ENCODE data around the gene RAPGEF4.

The RAPGEF4 gene

DNA sequence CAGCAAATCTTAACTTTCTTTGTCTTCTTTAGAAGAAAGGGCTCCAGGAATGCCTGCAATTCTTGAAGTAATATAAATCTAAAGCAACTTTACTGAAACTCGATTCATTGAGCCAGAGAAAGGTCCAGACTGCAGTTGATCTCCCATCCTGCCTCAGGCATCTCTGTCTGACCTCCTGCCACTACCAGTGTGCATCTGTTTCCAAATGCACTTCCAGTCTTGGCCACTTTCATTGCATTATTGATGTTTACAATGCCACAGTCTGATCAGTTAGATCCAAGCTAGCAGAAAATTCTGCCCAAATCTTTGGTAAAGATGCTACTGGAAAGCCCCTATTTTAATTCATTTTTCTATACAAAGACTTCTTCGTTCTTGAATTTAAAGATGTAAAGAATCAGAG is 158.0 kb downstream of the RAPGEF4 start:
- H3K4me1 ChIP-seq (ENCODE audit: insufficient read depth, low read length, poor library complexity, severe bottlenecking) = peaks cover 5% of the 10 kb centered on the region
- no peak for TF ChIP-seq CTCF (conservative IDR thresholded peaks at IDR 0.05; ENCODE audit: low read length)
- TF ChIP-seq EZH2phosphoT487 (IDR thresholded peaks at IDR 0.05; ENCODE audit: borderline replicate concordance) = no peak
- no peaks in the 10 kb centered on the region for H3K9me2 ChIP-seq (replicated peaks; ENCODE audit: low read depth, low read length)
- no peaks in the 10 kb centered on the region for H3K36me3 ChIP-seq (ENCODE audit: insufficient read depth, low read length)
- no peaks in the 10 kb centered on the region for H3K9me3 ChIP-seq (ENCODE audit: insufficient read depth, low read depth, low read length)
- peaks cover 6% of the 10 kb centered on the region for H3K27me3 ChIP-seq (ENCODE audit: insufficient read depth, low read length, poor library complexity, severe bottlenecking)
- H3K9ac ChIP-seq (ENCODE audit: low read depth, low read length, poor library complexity, severe bottlenecking) = no peak overlapping the region
- H2AFZ ChIP-seq (ENCODE audit: low read length) = no peak overlapping the region
- no peak overlapping the region for H3K4me3 ChIP-seq (ENCODE audit: low read length, poor library complexity, severe bottlenecking)
- no peak overlapping the region for H3K4me2 ChIP-seq (ENCODE audit: low read depth, low read length, poor library complexity, severe bottlenecking)
- no peaks in the 10 kb centered on the region for H3K79me2 ChIP-seq (ENCODE audit: insufficient read depth, low read length)
- no peaks in the 10 kb centered on the region for H4K20me1 ChIP-seq (ENCODE audit: insufficient read depth, low read length, poor library complexity, severe bottlenecking)
- no peaks in the 10 kb centered on the region for H3F3A ChIP-seq (ENCODE audit: low read depth)

DNA sequence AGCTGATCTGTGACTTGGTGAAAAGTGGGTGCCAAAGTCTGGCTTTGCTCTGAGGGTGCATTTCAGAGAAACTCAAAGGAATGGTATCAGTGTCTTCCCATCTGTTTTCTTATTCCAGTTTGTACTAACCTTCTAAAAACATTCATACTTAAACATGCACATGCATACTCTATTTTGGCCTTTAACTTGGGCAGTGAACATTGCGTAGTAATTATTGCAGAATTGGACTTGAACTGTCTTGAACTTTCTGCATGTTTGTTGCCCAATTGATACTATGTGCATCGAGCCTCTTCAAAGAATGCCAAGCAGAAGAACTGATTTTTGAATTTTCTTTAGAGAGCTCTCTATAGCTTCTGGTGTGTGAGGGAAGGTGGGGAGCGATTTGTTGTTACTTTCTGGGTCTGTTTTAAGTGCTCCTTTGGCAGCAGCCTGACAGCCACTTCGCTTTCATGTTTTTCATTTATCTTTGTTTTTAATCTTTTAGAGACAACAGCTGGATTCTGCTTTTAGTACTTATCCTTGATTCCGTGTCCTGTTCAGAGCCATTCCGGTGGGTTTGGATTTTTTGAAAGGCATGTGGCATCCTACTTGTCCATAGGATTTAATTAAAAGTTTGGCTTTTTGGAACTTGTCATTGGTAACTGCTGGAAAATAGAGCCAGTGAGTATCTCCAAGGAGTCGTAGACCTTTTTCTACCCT is 159.2 kb downstream of the RAPGEF4 start:
- Histone ChIP-seq H3K9ac (ENCODE audit: low read depth, low read length, poor library complexity, severe bottlenecking) (no peak overlapping the region), H3K9me3 (ENCODE audit: insufficient read depth, low read depth, low read length) (no peaks in the 10 kb centered on the region), H3K4me2 (ENCODE audit: low read depth, low read length, poor library complexity, severe bottlenecking) (no peak overlapping the region), H3K27me3 (ENCODE audit: insufficient read depth, low read length, poor library complexity, severe bottlenecking) (peaks cover 6% of the 10 kb centered on the region), H2AFZ (ENCODE audit: low read length) (no peak overlapping the region), H3K79me2 (ENCODE audit: insufficient read depth, low read length) (no peaks in the 10 kb centered on the region), H4K20me1 (ENCODE audit: insufficient read depth, low read length, poor library complexity, severe bottlenecking) (no peaks in the 10 kb centered on the region), H3K4me1 (ENCODE audit: insufficient read depth, low read length, poor library complexity, severe bottlenecking) (peaks cover 4% of the 10 kb centered on the region), H3K36me3 (ENCODE audit: insufficient read depth, low read length) (no peaks in the 10 kb centered on the region), H3K4me3 (ENCODE audit: low read length, poor library complexity, severe bottlenecking) (no peak overlapping the region), H3F3A (ENCODE audit: low read depth) (no peaks in the 10 kb centered on the region), H3K9me2 (replicated peaks; ENCODE audit: low read depth, low read length) (no peaks in the 10 kb centered on the region)
- TF ChIP-seq CTCF (conservative IDR thresholded peaks at IDR 0.05; ENCODE audit: low read length) = no peak
- TF ChIP-seq EZH2phosphoT487 (IDR thresholded peaks at IDR 0.05; ENCODE audit: borderline replicate concordance) = no peak

- no peak for TF ChIP-seq EZH2phosphoT487 (IDR thresholded peaks at IDR 0.05; ENCODE audit: borderline replicate concordance)
- no peak for TF ChIP-seq CTCF (conservative IDR thresholded peaks at IDR 0.05; ENCODE audit: low read length)
- no peak overlapping the region for H3K4me2 ChIP-seq (ENCODE audit: low read depth, low read length, poor library complexity, severe bottlenecking)
- no peaks in the 10 kb centered on the region for H3K36me3 ChIP-seq (ENCODE audit: insufficient read depth, low read length)
- no peaks in the 10 kb centered on the region for H3K9me2 ChIP-seq (replicated peaks; ENCODE audit: low read depth, low read length)
- H3K4me3 ChIP-seq (ENCODE audit: low read length, poor library complexity, severe bottlenecking) = no peak overlapping the region
- H3F3A ChIP-seq (ENCODE audit: low read depth) = no peaks in the 10 kb centered on the region
- no peaks in the 10 kb centered on the region for H3K79me2 ChIP-seq (ENCODE audit: insufficient read depth, low read length)
- H4K20me1 ChIP-seq (ENCODE audit: insufficient read depth, low read length, poor library complexity, severe bottlenecking) = no peaks in the 10 kb centered on the region
- no peaks in the 10 kb centered on the region for H3K4me1 ChIP-seq (ENCODE audit: insufficient read depth, low read length, poor library complexity, severe bottlenecking)
- H3K9me3 ChIP-seq (ENCODE audit: insufficient read depth, low read depth, low read length) = no peaks in the 10 kb centered on the region
- H3K9ac ChIP-seq (ENCODE audit: low read depth, low read length, poor library complexity, severe bottlenecking) = no peak overlapping the region
- no peak overlapping the region for H2AFZ ChIP-seq (ENCODE audit: low read length)
- peaks cover 6% of the 10 kb centered on the region for H3K27me3 ChIP-seq (ENCODE audit: insufficient read depth, low read length, poor library complexity, severe bottlenecking)
Measured at GRCh38 chr2:172896661-172897081, 161.0 kb downstream of the RAPGEF4 start.
